GM11168 (cell line): ENCODE results near the gene PABPN1L.

ENCODE experiments used
- in situ Hi-C: fragments of 300-500 bp; cut with MboI; formaldehyde crosslinking; loops from one replicate; pipeline ENCODE4 v1.12.0; 2022; ENCODE audit warnings: low sequenced_read_pairs; ENCODE audit not compliant: unreplicated experiment

PABPN1L gene

GRCh38 chr16:88884569-88885271 lies 18.3 kb upstream of the PABPN1L start:
- in situ Hi-C loops: no loop called here

GRCh38 chr16:88883946-88884345 lies 17.5 kb upstream of the PABPN1L start:
- in situ Hi-C loops: no loop called here

GRCh38 chr16:88883117-88883895 lies 16.8 kb upstream of the PABPN1L start:
- in situ Hi-C loops: no loop called here

GRCh38 chr16:88882358-88883030 lies 16.0 kb upstream of the PABPN1L start:
- in situ Hi-C loops: no loop called here

GRCh38 chr16:88881675-88882357 lies 15.4 kb upstream of the PABPN1L start:
- in situ Hi-C loops: no loop called here

- in situ Hi-C loops: no loop called here
These were observed 14.7 kb upstream of the PABPN1L start for GRCh38 chr16:88881007-88881615.

- in situ Hi-C loops: no loop called here
These were observed 14.0 kb upstream of the PABPN1L start for GRCh38 chr16:88880226-88881006.

GRCh38 chr16:88879788-88880055 lies 13.3 kb upstream of the PABPN1L start:
- in situ Hi-C loops: no loop called here

GRCh38 chr16:88878967-88879787 lies 12.7 kb upstream of the PABPN1L start:
- in situ Hi-C loops: no loop called here

GRCh38 chr16:88878356-88878755 lies 11.9 kb upstream of the PABPN1L start:
- in situ Hi-C loops: no loop called here

GRCh38 chr16:88877564-88878289 lies 11.3 kb upstream of the PABPN1L start:
- in situ Hi-C loops: no loop called here

GRCh38 chr16:88876942-88877526 lies 10.6 kb upstream of the PABPN1L start:
- in situ Hi-C loops: no loop called here

- in situ Hi-C loops: no loop called here
These were observed 9.3 kb upstream of the PABPN1L start for GRCh38 chr16:88875703-88876234.

- in situ Hi-C loops: no loop called here
These were observed 8.6 kb upstream of the PABPN1L start for GRCh38 chr16:88874938-88875599.

- in situ Hi-C loops: no loop called here
These were observed 6.3 kb upstream of the PABPN1L start for GRCh38 chr16:88872650-88873331.

GRCh38 chr16:88871730-88872416 lies 5.4 kb upstream of the PABPN1L start:
- in situ Hi-C loops: no loop called here
